ENCODE data around the gene SHANK2.

SHANK2 gene

GRCh38 chr11:71268706-71269321 is 16.4 kb upstream of the SHANK2 start:
- no peak for DNase-seq

DNA sequence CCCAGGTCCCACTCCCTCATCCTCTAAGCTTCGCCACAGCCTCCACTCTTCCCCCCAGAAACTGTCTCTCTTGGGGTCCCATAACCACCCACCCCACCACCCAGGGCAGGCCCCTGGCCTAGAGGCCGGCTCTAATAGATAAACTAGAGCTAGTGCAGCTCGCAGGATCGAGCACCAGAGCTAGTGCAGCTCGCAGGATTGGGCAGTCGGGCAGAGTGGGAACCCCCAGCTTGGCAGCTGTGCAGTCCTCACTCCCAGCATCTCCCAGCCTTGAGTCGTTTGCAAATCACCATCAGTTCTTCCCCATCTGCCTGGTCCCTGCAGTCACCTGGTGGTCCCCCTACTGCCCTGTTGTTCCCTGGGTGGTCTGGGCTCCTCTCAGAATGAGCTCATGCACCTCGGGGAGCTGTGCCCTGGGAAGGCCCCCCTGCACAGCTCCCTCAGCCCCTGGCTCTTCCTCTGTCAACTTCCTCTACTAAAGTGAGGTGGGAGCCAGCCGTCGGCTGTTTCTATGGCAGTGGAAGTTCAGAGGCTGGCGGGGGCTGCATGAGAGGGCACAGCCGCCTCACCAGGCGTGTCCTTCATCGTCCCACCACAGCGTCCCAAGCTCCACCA is 15.5 kb upstream of the SHANK2 start:
- no peak for DNase-seq

GRCh38 chr11:71266114-71266833 is 13.9 kb upstream of the SHANK2 start:
- no peak for DNase-seq

DNA sequence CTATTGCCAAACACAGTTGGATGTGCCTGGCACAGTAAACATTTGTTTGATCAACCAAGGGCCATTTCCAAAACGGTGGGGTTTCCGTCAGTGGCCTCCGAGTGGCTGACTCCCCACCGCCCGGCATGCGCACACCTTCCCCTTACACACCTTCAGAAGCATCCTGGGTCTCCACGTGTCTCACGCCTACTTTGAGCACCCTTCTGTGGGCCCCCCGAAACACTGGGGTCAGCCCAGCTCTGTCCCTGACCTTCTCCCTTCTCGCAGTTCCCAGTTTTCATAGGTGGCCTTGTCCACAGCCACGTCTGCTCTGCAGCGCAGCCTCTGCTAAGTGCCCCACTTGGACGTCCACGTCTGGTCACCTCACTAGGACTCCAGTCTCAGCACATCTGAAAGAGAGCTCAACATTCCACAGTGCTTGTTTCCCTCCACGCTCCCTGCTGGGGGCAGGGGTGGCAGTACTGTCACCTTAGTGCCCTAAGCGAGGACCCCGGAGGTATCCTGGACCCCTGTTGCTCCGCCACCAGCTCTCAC is 13.2 kb upstream of the SHANK2 start:
- no peak for DNase-seq

- DNase-seq, result no peak
These were observed 11.0 kb upstream of the SHANK2 start for GRCh38 chr11:71263386-71263785.

DNA sequence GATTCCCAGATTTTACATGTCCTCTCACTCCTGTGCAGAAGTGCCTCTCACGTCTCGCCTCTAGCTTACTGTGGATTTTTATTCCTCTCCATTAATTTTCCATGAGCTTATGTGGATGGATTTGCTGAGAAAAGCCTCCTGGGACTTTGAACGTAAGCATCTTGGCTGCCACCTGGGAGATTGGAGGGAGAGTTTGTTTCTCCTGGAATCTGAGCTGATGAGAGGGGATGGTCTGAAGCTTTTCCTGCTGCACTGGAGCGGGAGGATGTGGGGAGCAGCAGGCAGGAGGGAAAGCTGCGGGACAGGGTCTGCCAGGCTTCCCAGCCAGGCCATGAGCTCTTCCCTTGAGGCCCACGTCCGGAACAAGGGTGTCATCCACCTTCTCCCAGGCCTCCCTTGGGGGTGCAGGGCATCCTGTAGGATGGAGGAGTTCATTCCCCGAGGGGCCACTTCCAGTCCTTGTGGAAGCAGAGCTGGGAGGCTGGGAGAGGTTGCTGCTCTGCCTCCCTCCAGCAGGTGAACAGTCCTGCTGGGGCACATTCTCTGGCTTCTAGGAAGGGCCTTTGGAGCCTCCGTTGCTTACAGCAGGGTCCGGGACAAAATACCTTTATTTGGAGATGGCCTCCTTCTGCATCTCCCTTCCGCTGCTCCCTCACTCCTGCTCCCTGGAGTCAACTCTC is 3.6 kb upstream of the SHANK2 start:
- DNase-seq, result no peak

DNA sequence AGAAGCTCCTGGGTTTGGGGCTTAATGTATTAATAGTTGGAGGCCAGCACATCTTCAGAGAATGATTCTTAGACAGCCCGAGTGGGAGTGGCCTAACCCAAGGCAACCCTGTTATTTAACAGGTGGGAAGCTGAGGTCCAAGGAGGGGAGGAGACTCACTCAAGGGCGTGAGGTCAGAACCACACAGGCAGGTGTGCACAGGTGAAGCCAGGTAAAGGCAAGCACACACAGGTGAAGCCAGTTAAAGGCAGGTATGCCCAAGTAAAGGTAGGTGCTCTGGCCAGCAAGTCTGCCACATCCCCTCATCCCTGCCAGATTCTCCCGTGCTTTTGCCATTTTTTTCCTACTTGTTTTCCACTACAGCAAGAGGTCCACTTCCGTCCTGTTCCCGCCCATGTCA is 2.9 kb upstream of the SHANK2 start:
- DNase-seq, result no peak

DNA sequence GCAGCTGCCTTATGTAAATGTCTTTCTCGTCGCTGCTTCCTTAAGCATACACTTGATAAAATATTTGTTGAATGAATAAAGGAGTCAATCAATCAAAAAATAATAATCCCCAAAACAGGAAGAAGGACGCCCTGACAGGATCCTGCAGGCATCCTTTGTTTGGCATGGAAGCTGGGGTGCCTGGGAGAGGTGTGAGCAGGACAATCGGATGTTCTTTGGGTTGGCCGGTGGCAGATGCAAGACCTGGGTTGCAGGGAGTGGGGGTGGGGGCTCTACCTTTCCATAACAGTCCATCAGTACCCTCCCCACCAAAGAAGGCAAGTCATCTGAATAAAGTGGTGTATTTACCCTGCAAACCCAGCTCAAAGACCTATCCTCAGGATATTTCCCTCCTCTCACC is 1.4 kb upstream of the SHANK2 start:
- DNase-seq, result no peak

DNA sequence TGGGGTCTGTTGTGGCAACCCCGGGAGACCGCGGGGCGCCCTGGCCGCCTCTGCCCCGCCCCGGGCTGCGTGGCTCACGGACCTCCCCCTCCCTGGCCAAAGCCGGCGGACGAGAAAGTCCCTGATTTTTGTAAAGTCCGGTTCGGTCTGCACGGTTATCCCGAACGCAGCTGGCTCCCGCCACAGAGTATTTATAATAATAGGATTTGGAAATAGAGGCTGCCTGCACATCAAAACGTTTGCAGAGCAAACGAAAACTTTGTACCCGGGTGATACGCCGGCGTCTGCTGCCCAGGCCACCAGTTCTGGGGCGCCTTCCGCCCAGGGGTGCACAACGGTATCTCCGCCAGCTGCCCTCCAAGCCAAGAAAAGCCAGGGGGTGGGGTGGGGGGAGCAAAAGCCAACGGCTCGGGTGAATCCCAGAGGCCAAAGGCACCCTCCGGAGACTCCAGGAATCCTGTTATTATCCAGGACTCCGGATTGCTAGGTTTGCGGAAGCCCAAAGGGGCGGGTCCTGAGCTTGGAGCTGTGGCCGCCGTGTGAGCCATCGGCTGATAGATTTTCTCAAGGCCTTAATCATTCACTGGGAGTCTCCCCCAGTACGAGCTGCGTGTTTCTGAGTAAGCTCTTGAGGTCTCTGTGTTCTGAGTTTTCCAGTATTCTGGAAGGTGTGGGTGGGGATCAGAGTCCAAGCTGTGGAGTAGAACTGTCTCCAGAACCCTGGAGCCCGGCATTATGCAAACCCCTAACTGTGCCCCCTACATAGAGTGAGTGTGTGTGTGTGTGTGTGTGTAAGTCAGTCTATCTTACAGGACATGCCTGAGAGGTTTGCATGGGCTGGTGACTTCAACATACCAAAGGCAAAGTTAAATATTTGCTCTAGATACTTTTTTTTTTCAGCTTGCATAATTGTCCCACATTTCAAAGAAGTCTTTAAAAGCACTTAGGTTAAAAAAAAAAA is 673 bp upstream of the SHANK2 start:
- no peak for DNase-seq

- no peak for DNase-seq
These were observed 562 bp downstream of the SHANK2 start for GRCh38 chr11:71251761-71252268.

- no peak for DNase-seq
These were observed 1.1 kb downstream of the SHANK2 start for GRCh38 chr11:71251151-71251721.

- DNase-seq, result no peak
These were observed 1.7 kb downstream of the SHANK2 start for GRCh38 chr11:71250523-71251150.

GRCh38 chr11:71249301-71249700 is 3.1 kb downstream of the SHANK2 start:
- no peak for DNase-seq

GRCh38 chr11:71248656-71249055 is 3.7 kb downstream of the SHANK2 start:
- DNase-seq, result no peak

DNA sequence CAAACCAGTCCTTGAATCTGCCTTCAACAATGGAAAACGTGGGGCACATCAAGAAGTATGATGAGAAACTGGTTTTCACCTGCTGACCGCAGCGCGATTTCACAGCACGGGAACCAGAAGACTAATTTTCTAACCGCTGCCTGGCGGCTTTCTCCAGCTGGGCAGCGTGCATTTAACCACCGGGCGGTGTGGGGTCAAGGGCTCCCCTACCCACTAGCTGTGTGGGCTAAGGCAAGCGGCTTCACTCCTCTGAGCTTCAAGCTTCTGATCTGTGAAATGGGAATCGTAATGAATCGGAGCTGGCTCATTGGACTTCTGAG is 4.2 kb downstream of the SHANK2 start:
- DNase-seq, result no peak

- no peak for DNase-seq
These were observed 4.7 kb downstream of the SHANK2 start for GRCh38 chr11:71247551-71248250.

DNA sequence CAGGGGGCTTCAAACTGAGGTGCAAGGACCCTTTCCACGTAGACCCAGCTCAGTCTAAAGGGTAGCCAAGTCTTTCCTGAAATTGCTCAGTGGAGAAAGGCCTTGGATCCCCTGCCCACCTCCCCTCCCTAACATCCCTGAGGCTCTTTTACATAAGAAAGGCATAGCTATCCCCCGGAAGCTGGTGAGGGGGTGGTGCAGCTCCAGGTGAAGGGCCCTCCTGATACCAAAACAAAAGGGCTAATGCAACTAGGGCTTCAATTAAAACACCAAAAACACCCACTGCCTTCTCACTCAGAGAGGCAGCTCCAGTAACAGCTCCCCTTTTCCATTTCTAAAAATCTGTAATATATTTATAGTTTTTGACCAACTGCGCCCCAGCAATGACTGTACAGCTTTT is 5.8 kb downstream of the SHANK2 start:
- DNase-seq, result no peak

DNA sequence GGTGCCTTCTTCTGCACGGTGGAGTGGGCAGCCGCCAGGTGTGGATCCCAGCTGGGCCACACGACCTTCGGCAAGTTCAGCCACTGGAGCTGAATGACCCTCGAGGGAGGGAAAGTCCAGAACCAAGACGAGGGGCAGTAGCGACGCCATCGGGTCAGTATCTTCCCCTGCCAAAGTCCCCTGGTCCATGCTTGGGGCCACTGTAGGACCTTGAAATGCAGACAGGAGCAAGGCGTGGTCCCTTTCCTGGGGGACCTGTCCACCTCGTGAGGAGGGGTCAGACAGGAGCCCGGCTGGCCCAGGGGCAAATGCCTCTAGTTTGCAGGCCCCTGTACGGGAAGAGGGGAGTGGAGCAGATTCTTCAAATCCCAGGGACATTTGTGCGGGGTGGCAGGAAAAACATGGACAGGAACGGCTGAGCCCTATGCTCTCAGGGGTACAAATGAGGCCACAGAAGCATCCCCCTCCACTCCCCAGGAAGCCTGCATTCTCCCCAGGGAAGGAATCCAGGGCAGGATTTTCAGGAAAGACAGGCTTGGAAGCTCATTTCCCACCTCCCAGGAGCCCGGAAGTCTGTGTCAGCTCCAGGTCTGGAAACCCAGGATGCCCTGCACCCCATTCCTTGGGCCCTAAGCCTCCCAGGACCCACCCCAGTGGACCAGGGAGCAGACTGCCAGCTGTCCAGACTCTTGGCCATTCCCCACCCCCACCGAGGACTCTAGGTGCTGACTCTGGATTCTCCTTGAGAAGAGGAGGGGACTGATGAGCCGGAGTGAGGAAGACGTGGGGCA is 6.6 kb downstream of the SHANK2 start:
- no peak for DNase-seq

DNA sequence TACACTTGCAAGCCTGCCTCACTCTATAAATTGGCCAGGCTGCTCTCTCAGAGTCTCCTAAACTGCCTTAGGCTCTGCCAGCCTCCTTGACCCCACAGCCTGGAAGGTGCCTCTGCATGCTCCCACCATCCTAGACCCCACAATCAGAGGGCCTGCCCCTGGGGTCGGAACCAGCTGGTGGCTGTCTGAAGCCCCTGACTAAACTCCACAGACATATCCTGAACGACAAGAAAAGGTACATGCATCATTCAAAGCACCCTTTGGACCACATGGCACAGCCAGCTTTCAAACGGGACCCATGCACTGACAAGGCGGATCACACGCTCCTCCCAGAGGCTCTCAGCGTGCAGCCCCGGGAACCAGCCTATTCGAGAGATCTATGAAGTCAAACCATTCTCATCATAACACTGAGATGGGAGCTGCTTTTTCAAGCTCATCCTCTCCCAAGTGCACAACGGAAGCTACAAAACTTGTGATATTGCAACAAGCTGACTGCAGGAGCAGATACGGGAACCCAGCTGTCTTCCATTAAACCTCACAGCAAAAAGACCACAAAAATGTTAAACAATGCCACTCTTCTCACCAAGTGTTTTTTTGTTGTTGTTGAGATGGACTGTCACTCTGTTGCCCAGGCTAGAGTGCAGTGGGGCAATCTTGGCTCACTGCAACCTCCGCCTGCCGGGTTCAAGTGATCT is 8.1 kb downstream of the SHANK2 start:
- no peak for DNase-seq
